NCI-H1092 treated with DMSO at 0.1 percent for 48 hours (cell line): ENCODE measurements around the gene ADGRV1.
A peak's percentile ranks its signal among the peaks of the same experiment; 100 is the strongest.
"Not testable (repeated sequence)": the region's sequence is repeated elsewhere in the genome, so short reads cannot be mapped to it uniquely, and the experiment has no call there.

Experiments
- DNase-seq: peaks from one replicate; lab custom pipeline; 2025; lab: John Stamatoyannopoulos, UW

Gene ADGRV1

GRCh38 chr5:91032125-91032524 lies 473.5 kb downstream of the ADGRV1 start:
- no peak for DNase-seq

- no peak for DNase-seq
Observed at GRCh38 chr5:91033370-91033769, 474.8 kb downstream of the ADGRV1 start.

GRCh38 chr5:91038180-91038808 lies 479.7 kb downstream of the ADGRV1 start:
- DNase-seq, result peak; percentile 21

GRCh38 chr5:91041132-91041531 lies 482.5 kb downstream of the ADGRV1 start:
- DNase-seq, result not testable (repeated sequence)

- no peak for DNase-seq
Observed at GRCh38 chr5:91042247-91042935, 483.8 kb downstream of the ADGRV1 start.

GRCh38 chr5:91042936-91043255 lies 484.3 kb downstream of the ADGRV1 start:
- DNase-seq, result no peak

GRCh38 chr5:91048073-91048472 lies 489.5 kb downstream of the ADGRV1 start:
- no peak for DNase-seq

GRCh38 chr5:91049112-91049511 lies 490.5 kb downstream of the ADGRV1 start:
- DNase-seq, result no peak

GRCh38 chr5:91049800-91050199 lies 491.2 kb downstream of the ADGRV1 start:
- DNase-seq, result no peak

GRCh38 chr5:91052411-91052810 lies 493.8 kb downstream of the ADGRV1 start:
- DNase-seq, result not testable (repeated sequence)

- DNase-seq, result no peak
Observed at GRCh38 chr5:91052977-91053740, 494.6 kb downstream of the ADGRV1 start.

GRCh38 chr5:91053741-91054025 lies 495.1 kb downstream of the ADGRV1 start:
- DNase-seq, result no peak

GRCh38 chr5:91058155-91058554 lies 499.6 kb downstream of the ADGRV1 start:
- DNase-seq, result no peak

- DNase-seq, result no peak
Observed at GRCh38 chr5:91058575-91058974, 500.0 kb downstream of the ADGRV1 start.

- DNase-seq, result no peak
Observed at GRCh38 chr5:91059409-91059808, 500.8 kb downstream of the ADGRV1 start.

GRCh38 chr5:91061094-91061493 lies 502.5 kb downstream of the ADGRV1 start:
- no peak for DNase-seq

GRCh38 chr5:91061946-91062562 lies 503.5 kb downstream of the ADGRV1 start:
- no peak for DNase-seq

GRCh38 chr5:91063098-91063690 lies 504.6 kb downstream of the ADGRV1 start:
- DNase-seq, result not testable (repeated sequence)

GRCh38 chr5:91065496-91065895 lies 506.9 kb downstream of the ADGRV1 start:
- DNase-seq, result no peak

- DNase-seq, result no peak
Observed at GRCh38 chr5:91069364-91069763, 510.8 kb downstream of the ADGRV1 start.

GRCh38 chr5:91070761-91071550 lies 512.4 kb downstream of the ADGRV1 start:
- DNase-seq, result no peak

- no peak for DNase-seq
Observed at GRCh38 chr5:91072881-91073280, 514.3 kb downstream of the ADGRV1 start.
